GM21825 (cell line): Measurements from ENCODE around the gene UBL5.

Source experiments
- ATAC-seq: cut with Tn5 transposase; IDR thresholded peaks from one replicate; pipeline ENCODE4 v1.9.1; 2021; ENCODE audit warnings: mild to moderate bottlenecking, moderate library complexity; ENCODE audit not compliant: unreplicated experiment

UBL5 gene

DNA sequence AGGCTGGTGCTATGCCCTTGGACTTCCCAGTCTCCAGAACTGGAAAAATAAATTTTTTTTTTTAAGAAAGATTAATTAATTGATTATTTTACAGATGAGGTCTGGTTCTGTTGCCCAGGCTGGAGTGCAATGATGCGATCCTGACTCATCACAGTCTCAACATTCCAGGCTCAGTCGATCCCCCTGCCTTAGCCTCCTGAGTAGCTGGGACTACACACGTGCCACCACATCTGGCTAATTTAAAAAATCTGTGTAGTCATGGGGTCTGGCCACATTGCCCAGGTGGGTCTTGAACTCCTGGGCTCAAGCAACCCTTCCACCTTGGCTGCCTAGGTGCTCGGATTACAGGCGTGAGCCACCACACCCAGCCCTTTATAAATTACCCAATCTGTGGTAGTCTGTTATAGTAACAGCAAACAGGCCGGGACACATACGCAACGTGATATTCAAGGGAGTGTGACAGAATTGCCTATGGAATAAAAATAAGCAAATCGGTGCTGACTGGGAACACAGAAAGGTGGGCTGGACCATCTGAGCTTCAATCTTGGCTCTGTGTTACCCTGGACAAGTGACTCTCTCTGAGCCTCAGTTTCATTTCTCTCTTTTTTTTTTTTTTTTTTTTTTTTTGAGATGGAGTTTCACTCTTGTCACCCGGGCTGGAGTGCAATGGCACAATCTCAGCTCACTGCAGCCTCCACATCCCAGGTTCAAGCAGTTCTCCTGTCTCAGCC lies 50.2 kb downstream of the UBL5 start:
- ATAC-seq, result no peak

DNA sequence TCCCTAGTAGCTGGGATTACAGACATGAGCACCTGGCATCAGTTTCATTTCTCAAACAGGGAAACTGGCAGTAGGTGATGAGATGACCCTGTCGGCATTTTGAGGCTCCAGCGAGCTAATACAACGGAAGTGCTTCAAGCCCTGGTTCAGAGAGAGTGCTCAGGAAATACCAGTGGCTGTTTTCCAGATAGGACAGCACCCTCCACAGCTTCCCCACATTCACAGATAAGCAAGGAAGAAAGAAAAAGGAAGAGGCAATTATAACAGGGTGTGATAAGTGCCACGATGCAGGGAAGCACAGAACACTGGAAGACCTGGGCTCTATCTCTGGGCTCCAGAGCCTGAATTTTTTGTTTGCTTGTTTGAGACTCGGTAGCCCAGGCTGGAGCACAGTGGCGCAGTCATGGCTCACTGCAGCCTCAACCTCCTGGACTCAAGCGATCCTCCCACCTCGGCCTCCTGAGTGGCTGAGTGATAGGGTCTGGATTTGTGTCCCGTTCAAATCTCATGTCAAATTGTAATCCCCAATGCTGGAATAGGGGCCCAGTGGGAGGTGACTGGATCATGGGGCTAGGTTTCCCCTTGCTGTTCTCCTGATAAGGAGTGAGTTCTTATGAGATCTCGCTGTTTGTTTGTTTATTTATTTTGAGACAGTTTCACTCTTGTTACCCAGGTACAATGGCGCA lies 50.9 kb downstream of the UBL5 start:
- ATAC-seq, result no peak
